ENCODE data around the gene CYP4F3.

DNA sequence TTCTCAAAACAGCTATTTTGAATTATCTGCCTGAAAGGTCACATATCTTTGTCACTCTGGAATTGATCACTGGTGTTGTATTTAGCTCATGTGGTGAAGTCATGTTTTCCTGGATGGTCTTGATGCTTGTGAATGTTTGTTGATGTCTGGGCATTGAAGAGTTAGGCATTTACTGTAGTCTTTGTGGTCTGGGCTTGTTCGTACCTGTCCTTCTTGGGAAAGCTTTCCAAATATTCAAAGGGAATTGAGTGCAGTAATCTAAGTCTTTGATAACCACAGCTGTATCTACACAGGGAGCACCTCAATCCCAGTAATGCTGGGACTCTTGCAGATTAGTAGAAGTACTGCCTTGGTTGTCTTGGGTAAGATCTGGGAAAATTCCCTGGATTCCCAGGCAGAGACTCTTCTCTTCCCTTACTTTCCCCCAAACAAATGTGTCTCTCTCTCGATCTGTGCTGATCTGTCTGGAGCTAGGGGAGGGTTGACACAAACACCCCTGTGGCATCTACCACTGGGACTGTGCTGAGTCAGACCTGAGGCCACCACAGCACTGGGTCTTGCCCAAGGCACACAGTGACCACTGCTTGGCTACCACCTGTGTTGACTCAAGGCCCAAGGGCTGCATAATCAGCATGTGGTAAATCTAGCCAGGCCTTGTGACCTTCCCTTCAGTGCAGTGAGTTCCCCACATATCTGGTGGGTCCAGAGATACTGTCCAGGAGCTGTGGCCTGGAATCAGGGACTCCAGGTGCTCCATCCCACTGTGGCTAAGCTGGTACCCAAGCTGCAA lies 5.5 kb upstream of the CYP4F3 start:
- TF ChIP-seq, protein P1, sequence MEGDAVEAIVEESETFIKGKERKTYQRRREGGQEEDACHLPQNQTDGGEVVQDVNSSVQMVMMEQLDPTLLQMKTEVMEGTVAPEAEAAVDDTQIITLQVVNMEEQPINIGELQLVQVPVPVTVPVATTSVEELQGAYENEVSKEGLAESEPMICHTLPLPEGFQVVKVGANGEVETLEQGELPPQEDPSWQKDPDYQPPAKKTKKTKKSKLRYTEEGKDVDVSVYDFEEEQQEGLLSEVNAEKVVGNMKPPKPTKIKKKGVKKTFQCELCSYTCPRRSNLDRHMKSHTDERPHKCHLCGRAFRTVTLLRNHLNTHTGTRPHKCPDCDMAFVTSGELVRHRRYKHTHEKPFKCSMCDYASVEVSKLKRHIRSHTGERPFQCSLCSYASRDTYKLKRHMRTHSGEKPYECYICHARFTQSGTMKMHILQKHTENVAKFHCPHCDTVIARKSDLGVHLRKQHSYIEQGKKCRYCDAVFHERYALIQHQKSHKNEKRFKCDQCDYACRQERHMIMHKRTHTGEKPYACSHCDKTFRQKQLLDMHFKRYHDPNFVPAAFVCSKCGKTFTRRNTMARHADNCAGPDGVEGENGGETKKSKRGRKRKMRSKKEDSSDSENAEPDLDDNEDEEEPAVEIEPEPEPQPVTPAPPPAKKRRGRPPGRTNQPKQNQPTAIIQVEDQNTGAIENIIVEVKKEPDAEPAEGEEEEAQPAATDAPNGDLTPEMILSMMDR (conservative IDR thresholded peaks at IDR 0.05; ENCODE audit: low read length) = no peak
- TF ChIP-seq EZH2phosphoT487 (IDR thresholded peaks at IDR 0.05; ENCODE audit: borderline replicate concordance, low read depth, low read length) = no peak

Measured in OCI-LY7 (cell line).